ENCODE data around the gene LRRC34. TPM values are rescaled to one million over a fixed set of nuclear protein-coding genes. Genes with fewer than 3 reads are reported as not detected.

LRRC34 gene
- total RNA-seq, 1 experiment from 2014 or later = not detected

DNA sequence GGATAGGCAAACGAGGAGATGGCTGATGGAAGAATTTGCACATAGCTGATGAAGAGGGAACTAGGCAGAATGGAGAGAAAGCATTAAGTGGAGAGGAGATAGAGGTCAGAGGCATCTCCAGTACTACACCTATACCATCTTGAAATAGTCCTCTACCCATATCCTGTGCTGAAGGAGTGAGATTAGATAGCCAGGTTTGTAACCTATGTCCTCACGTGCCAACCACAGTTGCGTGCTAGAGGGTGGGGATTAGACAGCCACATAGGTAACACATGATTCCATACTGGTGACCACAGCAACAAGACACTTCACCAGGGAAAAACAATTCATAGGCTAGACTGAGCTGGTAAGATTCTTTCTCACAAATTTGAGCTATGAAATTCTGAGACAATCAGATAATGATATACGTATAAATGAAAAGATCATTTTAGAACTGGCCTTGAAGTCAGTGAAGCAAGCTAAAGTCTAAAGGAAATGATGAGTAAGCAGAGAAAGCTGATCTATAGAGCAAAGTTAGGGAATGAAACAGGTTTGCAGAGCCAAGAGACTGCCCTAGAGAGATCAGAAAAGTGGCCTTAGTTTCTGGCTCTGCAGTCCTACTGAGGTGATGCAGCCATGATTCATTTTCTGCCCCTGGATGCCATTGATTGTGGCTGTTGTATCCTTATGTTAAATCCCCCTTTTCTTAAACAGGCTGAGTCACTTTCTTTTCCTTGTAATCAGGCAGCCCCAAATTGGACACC lies 21.8 kb downstream of the LRRC34 start:
- ChIA-PET CTCF (no interaction called here), POLR2A (no interaction called here)

DNA sequence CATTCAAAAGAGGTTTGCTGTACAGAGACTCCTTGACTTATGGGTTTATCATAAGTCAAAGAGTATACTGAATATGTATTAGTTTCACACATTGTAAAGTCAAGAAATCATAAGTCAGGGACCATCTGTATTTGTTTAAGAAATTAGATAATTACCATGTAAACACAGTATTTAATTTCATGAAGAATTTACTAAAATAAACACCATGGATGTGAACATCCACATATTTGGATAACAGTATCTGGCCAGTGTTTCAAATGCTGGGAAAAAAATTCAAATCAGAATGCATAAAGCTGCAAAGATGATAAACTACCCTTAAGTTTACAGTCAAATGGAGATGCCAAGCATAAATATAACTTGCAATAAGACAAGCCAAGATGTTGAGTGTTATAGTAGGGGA lies 22.5 kb downstream of the LRRC34 start:
- intact Hi-C loops (cut with micrococcal nuclease; ENCODE audit: unreplicated experiment) = no loop called here
- Mint-ChIP-seq H3K36me3 (ENCODE audit: insufficient read depth, unreplicated experiment) (peaks cover 18% of the 10 kb centered on the region), H3K4me1 (ENCODE audit: low read depth, unreplicated experiment) (no peaks in the 10 kb centered on the region), H3K27ac (ENCODE audit: unreplicated experiment) (no peak overlapping the region), H3K4me3 (ENCODE audit: unreplicated experiment) (no peak overlapping the region), H3K9me3 (ENCODE audit: unreplicated experiment) (no peaks in the 10 kb centered on the region), H3K27me3 (ENCODE audit: insufficient read depth, unreplicated experiment) (no peaks in the 10 kb centered on the region)
- no TSS peak for BruUV-seq (replicated peaks)
- TF ChIP-seq, protein P1, sequence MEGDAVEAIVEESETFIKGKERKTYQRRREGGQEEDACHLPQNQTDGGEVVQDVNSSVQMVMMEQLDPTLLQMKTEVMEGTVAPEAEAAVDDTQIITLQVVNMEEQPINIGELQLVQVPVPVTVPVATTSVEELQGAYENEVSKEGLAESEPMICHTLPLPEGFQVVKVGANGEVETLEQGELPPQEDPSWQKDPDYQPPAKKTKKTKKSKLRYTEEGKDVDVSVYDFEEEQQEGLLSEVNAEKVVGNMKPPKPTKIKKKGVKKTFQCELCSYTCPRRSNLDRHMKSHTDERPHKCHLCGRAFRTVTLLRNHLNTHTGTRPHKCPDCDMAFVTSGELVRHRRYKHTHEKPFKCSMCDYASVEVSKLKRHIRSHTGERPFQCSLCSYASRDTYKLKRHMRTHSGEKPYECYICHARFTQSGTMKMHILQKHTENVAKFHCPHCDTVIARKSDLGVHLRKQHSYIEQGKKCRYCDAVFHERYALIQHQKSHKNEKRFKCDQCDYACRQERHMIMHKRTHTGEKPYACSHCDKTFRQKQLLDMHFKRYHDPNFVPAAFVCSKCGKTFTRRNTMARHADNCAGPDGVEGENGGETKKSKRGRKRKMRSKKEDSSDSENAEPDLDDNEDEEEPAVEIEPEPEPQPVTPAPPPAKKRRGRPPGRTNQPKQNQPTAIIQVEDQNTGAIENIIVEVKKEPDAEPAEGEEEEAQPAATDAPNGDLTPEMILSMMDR (IDR thresholded peaks at IDR 0.05; ENCODE audit: insufficient read depth in 1 of 2, low read depth in 1 of 2, low read length in 1 of 2, severe bottlenecking in 1 of 2, unreplicated experiment in 1 of 2) = no peak
- H3K27me3 ChIP-seq (replicated peaks; ENCODE audit: control insufficient read depth, insufficient read depth, low read length) = no peaks in the 10 kb centered on the region
- no peak for DNase-seq
- no peaks in the 10 kb centered on the region for H3K9me3 ChIP-seq
- no peak overlapping the region for H3K4me3 ChIP-seq (ENCODE audit: low read depth, low read length)
- H3K4me1 ChIP-seq = no peaks in the 10 kb centered on the region
- ChIA-PET POLR2A (no interaction called here), CTCF (no interaction called here)
- H3K36me3 ChIP-seq (ENCODE audit: control insufficient read depth, insufficient read depth, low read length) = no peaks in the 10 kb centered on the region; the same call in 1 of the 2 replicates

More for the DNA sequence above, 21.8 kb downstream of the LRRC34 start:
- Histone ChIP-seq H3K36me3 (ENCODE audit: control insufficient read depth, insufficient read depth, low read length) (no peaks in the 10 kb centered on the region; the same call in 1 of the 2 replicates), H3K4me1 (no peaks in the 10 kb centered on the region), H3K27me3 (replicated peaks; ENCODE audit: control insufficient read depth, insufficient read depth, low read length) (no peaks in the 10 kb centered on the region), H3K4me3 (ENCODE audit: low read depth, low read length) (no peak overlapping the region), H3K9me3 (no peaks in the 10 kb centered on the region)
- BruUV-seq (replicated peaks) = no TSS peak
- H3K27me3 Mint-ChIP-seq (ENCODE audit: insufficient read depth, unreplicated experiment) = no peaks in the 10 kb centered on the region
- TF ChIP-seq, protein P1 (IDR thresholded peaks at IDR 0.05; ENCODE audit: insufficient read depth in 1 of 2, low read depth in 1 of 2, low read length in 1 of 2, severe bottlenecking in 1 of 2, unreplicated experiment in 1 of 2) = no peak
- H3K4me1 Mint-ChIP-seq (ENCODE audit: low read depth, unreplicated experiment) = no peaks in the 10 kb centered on the region
- intact Hi-C loops (cut with micrococcal nuclease; ENCODE audit: unreplicated experiment) = no loop called here
- no peaks in the 10 kb centered on the region for H3K9me3 Mint-ChIP-seq (ENCODE audit: unreplicated experiment)
- no peak for DNase-seq
- peaks cover 11% of the 10 kb centered on the region for H3K36me3 Mint-ChIP-seq (ENCODE audit: insufficient read depth, unreplicated experiment)
- H3K4me3 Mint-ChIP-seq (ENCODE audit: unreplicated experiment) = no peak overlapping the region
- H3K27ac Mint-ChIP-seq (ENCODE audit: unreplicated experiment) = no peak overlapping the region

DNA sequence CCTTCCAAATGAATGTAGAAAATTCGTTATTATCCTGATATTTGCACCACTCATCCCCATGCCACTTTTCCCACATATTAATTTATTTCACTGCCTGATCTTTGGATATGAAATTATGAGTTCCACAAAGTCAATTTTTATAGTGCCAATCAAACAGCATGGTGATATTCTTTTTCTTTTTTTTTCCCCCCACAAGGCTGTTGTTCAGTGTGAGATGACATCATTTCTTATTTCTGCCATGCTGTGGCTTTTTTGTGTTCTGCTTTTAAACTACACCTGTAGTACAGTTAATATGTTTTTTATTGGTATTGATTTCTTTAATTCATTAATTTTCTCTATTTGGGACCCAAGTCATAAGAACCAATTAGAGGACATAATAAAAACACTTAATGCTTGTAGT lies 24.9 kb downstream of the LRRC34 start:
- intact Hi-C loops (cut with micrococcal nuclease; ENCODE audit: unreplicated experiment) = no loop called here
- Histone ChIP-seq H3K27me3 (replicated peaks; ENCODE audit: control insufficient read depth, insufficient read depth, low read length) (no peaks in the 10 kb centered on the region), H3K4me3 (ENCODE audit: low read depth, low read length) (no peak overlapping the region), H3K9me3 (no peaks in the 10 kb centered on the region), H3K36me3 (ENCODE audit: control insufficient read depth, insufficient read depth, low read length) (no peaks in the 10 kb centered on the region; the same call in 1 of the 2 replicates), H3K4me1 (no peaks in the 10 kb centered on the region)
- Mint-ChIP-seq H3K4me3 (ENCODE audit: unreplicated experiment) (no peak overlapping the region), H3K36me3 (ENCODE audit: insufficient read depth, unreplicated experiment) (peaks cover 19% of the 10 kb centered on the region), H3K9me3 (ENCODE audit: unreplicated experiment) (no peaks in the 10 kb centered on the region), H3K4me1 (ENCODE audit: low read depth, unreplicated experiment) (no peaks in the 10 kb centered on the region), H3K27me3 (ENCODE audit: insufficient read depth, unreplicated experiment) (no peaks in the 10 kb centered on the region), H3K27ac (ENCODE audit: unreplicated experiment) (no peak overlapping the region)
- ChIA-PET CTCF (no interaction called here), POLR2A (no interaction called here)
- TF ChIP-seq, protein P1 (IDR thresholded peaks at IDR 0.05; ENCODE audit: insufficient read depth in 1 of 2, low read depth in 1 of 2, low read length in 1 of 2, severe bottlenecking in 1 of 2, unreplicated experiment in 1 of 2) = no peak
- BruUV-seq (replicated peaks) = no TSS peak
- DNase-seq = no peak

Measured in Caco-2 (cell line).